Lower leg skin (tissue), 4 donors: ENCODE data around the gene C1QTNF12. TPM values are rescaled to one million over a fixed set of nuclear protein-coding genes. Genes with fewer than 3 reads are reported as not detected.

ENCODE experiments used
- DNase-seq, 2 donors: peaks; one replicate each; pipeline ENCODE4 v3.0.0-alpha.2; 2019; ENCODE audit warnings: low spot score in 2 of 2
- H3K4me3 ChIP-seq: fragments of 200-600 bp; sonication (generic); 2 replicates; pipeline ENCODE4 v1.5.1; 2017; ENCODE audit warnings: mild to moderate bottlenecking, low read depth; ENCODE audit not compliant: poor library complexity, severe bottlenecking
- POLR2A ChIP-seq, 2 donors: fragments of 450-650 bp; IDR thresholded peaks; one replicate each; pipeline ENCODE4 v1.6.1; 2016 to 2017; ENCODE audit warnings: antibody characterized with exemption in 2 of 2, mild to moderate bottlenecking in 1 of 2, moderate library complexity in 1 of 2
- WGBS, 2 donors: methylation state at CpG; one replicate each; pipeline ENCODE4 v1.1.5; 2018; 5-methylcytosine and 5-hydroxymethylcytosine counted together
- intact Hi-C: fragments of 100-400 bp; cut with DNase I; formaldehyde crosslinking; loops from one replicate; pipeline ENCODE4 v1.15.0; 2023; ENCODE audit warnings: low total_unique reads
- total RNA-seq, 4 donors: library from RNA; depleted of rRNA; stranded (reverse); fragments of >200 nt; gene quantifications; one replicate each; pipeline ENCODE4 v1.1.0, GENCODE V29; 2016
- TF ChIP-seq, protein P1 (sequence below), 3 donors: fragments of 450-650 bp; IDR thresholded peaks; one replicate each; pipeline ENCODE4 v1.5.1; 2016; ENCODE audit warnings: antibody characterized with exemption in 3 of 3, mild to moderate bottlenecking in 3 of 3, moderate library complexity in 2 of 3

The C1QTNF12 gene
- total RNA-seq, 4 donors from 2014 or later, result 0.46 to 9.8 (median 5.9) TPM; not detected in 1

GRCh38 chr1:1205769-1206375, 40.6 kb downstream of the C1QTNF12 start:
- intact Hi-C loops, result no loop called here
- no peak overlapping the region for H3K4me3 ChIP-seq
- no peak for DNase-seq
- TF ChIP-seq, protein P1, sequence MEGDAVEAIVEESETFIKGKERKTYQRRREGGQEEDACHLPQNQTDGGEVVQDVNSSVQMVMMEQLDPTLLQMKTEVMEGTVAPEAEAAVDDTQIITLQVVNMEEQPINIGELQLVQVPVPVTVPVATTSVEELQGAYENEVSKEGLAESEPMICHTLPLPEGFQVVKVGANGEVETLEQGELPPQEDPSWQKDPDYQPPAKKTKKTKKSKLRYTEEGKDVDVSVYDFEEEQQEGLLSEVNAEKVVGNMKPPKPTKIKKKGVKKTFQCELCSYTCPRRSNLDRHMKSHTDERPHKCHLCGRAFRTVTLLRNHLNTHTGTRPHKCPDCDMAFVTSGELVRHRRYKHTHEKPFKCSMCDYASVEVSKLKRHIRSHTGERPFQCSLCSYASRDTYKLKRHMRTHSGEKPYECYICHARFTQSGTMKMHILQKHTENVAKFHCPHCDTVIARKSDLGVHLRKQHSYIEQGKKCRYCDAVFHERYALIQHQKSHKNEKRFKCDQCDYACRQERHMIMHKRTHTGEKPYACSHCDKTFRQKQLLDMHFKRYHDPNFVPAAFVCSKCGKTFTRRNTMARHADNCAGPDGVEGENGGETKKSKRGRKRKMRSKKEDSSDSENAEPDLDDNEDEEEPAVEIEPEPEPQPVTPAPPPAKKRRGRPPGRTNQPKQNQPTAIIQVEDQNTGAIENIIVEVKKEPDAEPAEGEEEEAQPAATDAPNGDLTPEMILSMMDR (IDR thresholded peaks at IDR 0.05), result no peak
- TF ChIP-seq POLR2A (IDR thresholded peaks at IDR 0.05), result no peak
- WGBS, 2 donors, result 10 to 22% methylated on average over 6 to 21 of the region's 31 CpGs

- DNase-seq, result no peak
- H3K4me3 ChIP-seq, result no peak overlapping the region
- TF ChIP-seq, protein P1 (IDR thresholded peaks at IDR 0.05), result no peak
- no peak for TF ChIP-seq POLR2A (IDR thresholded peaks at IDR 0.05)
- WGBS, 2 donors, result 68 to 82% methylated on average over 6 to 16 of the region's 19 CpGs
- intact Hi-C loops, result no loop called here
Measured at GRCh38 chr1:1204998-1205768, 41.3 kb downstream of the C1QTNF12 start.

- WGBS, 2 donors, result 84 to 96% methylated on average over 7 to 8 of the region's 8 CpGs
- intact Hi-C loops, result no loop called here
- DNase-seq, result no peak
- no peak overlapping the region for H3K4me3 ChIP-seq
- TF ChIP-seq POLR2A (IDR thresholded peaks at IDR 0.05), result no peak
- TF ChIP-seq, protein P1 (IDR thresholded peaks at IDR 0.05), result no peak
Measured at GRCh38 chr1:1204425-1204920, 42.0 kb downstream of the C1QTNF12 start.

- H3K4me3 ChIP-seq, result no peak overlapping the region
- 71% methylated on average over 43 to 44 of the region's 49 CpGs for WGBS, 2 donors
- intact Hi-C loops, result no loop called here
- TF ChIP-seq POLR2A (IDR thresholded peaks at IDR 0.05), result no peak
- TF ChIP-seq, protein P1 (IDR thresholded peaks at IDR 0.05), result no peak
- DNase-seq, result no peak
Measured at GRCh38 chr1:1203561-1204424, 42.7 kb downstream of the C1QTNF12 start.

GRCh38 chr1:1202831-1203560, 43.5 kb downstream of the C1QTNF12 start:
- DNase-seq, result no peak
- intact Hi-C loops, result no loop called here
- H3K4me3 ChIP-seq, result no peak overlapping the region
- whole genome bisulfite sequencing, 2 donors, result 63% methylated on average over 21 of the region's 27 CpGs; no CpG with 5 or more reads in 1 of the 2 donors
- no peak for TF ChIP-seq POLR2A (IDR thresholded peaks at IDR 0.05)
- TF ChIP-seq, protein P1 (IDR thresholded peaks at IDR 0.05), result no peak
